Measurements from ENCODE around the gene NMNAT2. TPM values are rescaled to one million over a fixed set of nuclear protein-coding genes. Genes with fewer than 3 reads are reported as not detected.

The NMNAT2 gene
- total and polyA plus RNA-seq, 2 of the 4 experiments (the other 2 are of a cell fraction), result 0.36 to 2.4 TPM

- Histone ChIP-seq H3K23ac (ENCODE audit: low read depth, low read length) (peak overlapping the region; percentile 99), H2BK5ac (ENCODE audit: low read depth, low read length, poor library complexity, severe bottlenecking) (peak overlapping the region; percentile 99), H3K4me1 (ENCODE audit: control insufficient read depth, insufficient read depth, low read length) (peaks cover 29% of the 10 kb centered on the region), H3K9me1 (ENCODE audit: insufficient read depth, low read length) (peaks cover 29% of the 10 kb centered on the region), H3K4me3 (ENCODE audit: insufficient read depth, low read depth, low read length) (no peak overlapping the region), H3K36me3 (ENCODE audit: control insufficient read depth, insufficient read depth, low read length) (no peaks in the 10 kb centered on the region), H3K18ac (ENCODE audit: low read depth, low read length) (peak overlapping the region; percentile 97), H3K14ac (replicated peaks; ENCODE audit: low read depth, low read length) (peak overlapping the region; percentile 100), H3K56ac (ENCODE audit: extremely low read depth, insufficient read depth, low read length) (peak overlapping the region; percentile 93), H2AK9ac (replicated peaks; ENCODE audit: low read depth, low read length, poor library complexity) (peak overlapping the region; percentile 87), H3K9me3 (ENCODE audit: control insufficient read depth, insufficient read depth, low read length) (no peaks in the 10 kb centered on the region), H2BK120ac (ENCODE audit: low read depth, low read length) (peak overlapping the region; percentile 99), H2AK5ac (ENCODE audit: low read depth, low read length) (peak overlapping the region; percentile 96), H4K5ac (ENCODE audit: low read depth, low read length) (peak overlapping the region; percentile 98), H4K8ac (ENCODE audit: low read depth in 2 of 2, low read length in 2 of 2) (peak overlapping the region; percentile 92 to 98), H3K9ac (ENCODE audit: low read depth, low read length) (no peak overlapping the region), H2AFZ (replicated peaks; ENCODE audit: low read length, poor library complexity) (peak overlapping the region; percentile 90), H3K4ac (ENCODE audit: low read depth, low read length) (peak overlapping the region; percentile 100), H2BK20ac (ENCODE audit: low read depth, low read length) (peak overlapping the region; percentile 99), H4K20me1 (ENCODE audit: insufficient read depth, low read length) (no peaks in the 10 kb centered on the region; the same call in 1 of the 2 replicates), H3K79me1 (ENCODE audit: low read depth in 1 of 2, low read length in 2 of 2) (peaks cover 0 to 29% of the 10 kb centered on the region in 2 experiments; a peak in 2 of 4 replicates), H3K27ac (ENCODE audit: insufficient read depth, low read length) (peak overlapping the region; percentile 88), H4K91ac (ENCODE audit: insufficient read depth, low read depth, low read length) (peak overlapping the region; percentile 98), H3K27me3 (ENCODE audit: control insufficient read depth, insufficient read depth, low read length) (no peaks in the 10 kb centered on the region), H2BK15ac (ENCODE audit: low read depth, low read length) (peak overlapping the region; percentile 98), H3K4me2 (ENCODE audit: low read depth, low read length) (no peak overlapping the region)
- dilution Hi-C loops (cut with HindIII; ENCODE audit: low sequenced_read_pairs, unreplicated experiment), result no loop called here
- CTCF ChIA-PET, result no interaction called here
- DNase-seq (peak; percentile 54), ATAC-seq (ENCODE audit: low read depth) (no peak)
- in situ Hi-C loops (cut with MboI; ENCODE audit: low sequenced_read_pairs), result no loop called here
- TF ChIP-seq CEBPB (IDR thresholded peaks at IDR 0.05; ENCODE audit: low read depth, low read length) (no peak), RAD21 (IDR thresholded peaks at IDR 0.05; ENCODE audit: low read length) (no peak), RFX5 (IDR thresholded peaks at IDR 0.05; ENCODE audit: low read depth, low read length) (no peak), FOS (IDR thresholded peaks at IDR 0.05; ENCODE audit: low read depth, low read length) (no peak), USF2 (IDR thresholded peaks at IDR 0.05; ENCODE audit: low read depth, low read length) (no peak), ELK1 (IDR thresholded peaks at IDR 0.05; ENCODE audit: borderline replicate concordance, low read depth, low read length) (no peak), MXI1 (IDR thresholded peaks at IDR 0.05; ENCODE audit: borderline replicate concordance, low read depth, low read length) (no peak), MAFK (IDR thresholded peaks at IDR 0.05; ENCODE audit: low read depth, low read length) (no peak), MAZ (IDR thresholded peaks at IDR 0.05; ENCODE audit: borderline replicate concordance, low read depth, low read length) (no peak)
- no CpG with 5 or more reads among the region's 7 CpGs for WGBS, 2 experiments (ENCODE audit: extremely low coverage in 2 of 2, insufficient read length in 1 of 2)
- intact Hi-C loops (cut with micrococcal nuclease), result loop anchor here (5.0 kb wide), 1 partner anchor 131 kb away; no protein-coding TSS in a partner anchor
- no TSS peak for BruUV-seq (replicated peaks)
- POLR2A ChIA-PET (ENCODE audit: unreplicated experiment), result interaction anchor here (0.6 kb wide), 1 partner anchor 15 kb away, joined by 3 read pairs; no protein-coding TSS in a partner anchor
These were observed 140.1 kb downstream of the NMNAT2 start for GRCh38 chr1:183277821-183278738.

Measured in IMR-90 (cell line).